Endometrial microvascular endothelial cells (primary cell): Measurements from ENCODE around the gene CCDC6. TPM values are rescaled to one million over a fixed set of nuclear protein-coding genes. Genes with fewer than 3 reads are reported as not detected.

Experiments
- in situ Hi-C: cut with HindIII; loops from 2 replicates; pipeline ENCODE4 v1.10.0; 2017; ENCODE audit warnings: low sequenced_read_pairs, low pct_unique_long_range_greater_than_20kb; ENCODE audit errors: inconsistent ontology term
- total RNA-seq: library from RNA; depleted of rRNA; stranded (reverse); fragments of >200 nt; gene quantifications from one replicate; pipeline ENCODE4 v1.2.3, GENCODE V29; 2015; ENCODE audit errors: inconsistent ontology term

CCDC6 gene
- total RNA-seq, 1 donor from 2014 or later = 36.1 TPM

- in situ Hi-C loops = no loop called here
These were observed 1.8 kb upstream of the CCDC6 start for GRCh38 chr10:59907918-59908807.

- in situ Hi-C loops = no loop called here
These were observed 1.2 kb upstream of the CCDC6 start for GRCh38 chr10:59907537-59907917.

- in situ Hi-C loops = no loop called here
These were observed 482 bp downstream of the CCDC6 start for GRCh38 chr10:59905731-59906416.

- in situ Hi-C loops = no loop called here
These were observed 1.2 kb downstream of the CCDC6 start for GRCh38 chr10:59905066-59905730.

GRCh38 chr10:59904426-59905065, 1.8 kb downstream of the CCDC6 start:
- in situ Hi-C loops = no loop called here

- in situ Hi-C loops = no loop called here
These were observed 2.5 kb downstream of the CCDC6 start for GRCh38 chr10:59903871-59904270.

GRCh38 chr10:59902016-59902415, 4.3 kb downstream of the CCDC6 start:
- in situ Hi-C loops = no loop called here

GRCh38 chr10:59901470-59901869, 4.9 kb downstream of the CCDC6 start:
- in situ Hi-C loops = no loop called here

GRCh38 chr10:59900048-59900727, 6.2 kb downstream of the CCDC6 start:
- in situ Hi-C loops = no loop called here

GRCh38 chr10:59898125-59898835, 8.1 kb downstream of the CCDC6 start:
- in situ Hi-C loops = no loop called here

GRCh38 chr10:59896191-59896590, 10.2 kb downstream of the CCDC6 start:
- in situ Hi-C loops = no loop called here

GRCh38 chr10:59895629-59896116, 10.7 kb downstream of the CCDC6 start:
- in situ Hi-C loops = no loop called here

- in situ Hi-C loops = no loop called here
These were observed 12.2 kb downstream of the CCDC6 start for GRCh38 chr10:59894114-59894513.

GRCh38 chr10:59892697-59893096, 13.7 kb downstream of the CCDC6 start:
- in situ Hi-C loops = no loop called here

GRCh38 chr10:59891936-59892335, 14.4 kb downstream of the CCDC6 start:
- in situ Hi-C loops = no loop called here

GRCh38 chr10:59891349-59891748, 15.0 kb downstream of the CCDC6 start:
- in situ Hi-C loops = no loop called here

- in situ Hi-C loops = no loop called here
These were observed 17.4 kb downstream of the CCDC6 start for GRCh38 chr10:59888781-59889435.
